HG03378 (cell line): Measurements from ENCODE around the gene LSAMP.
"Not testable (repeated sequence)": the region's sequence is repeated elsewhere in the genome, so short reads cannot be mapped to it uniquely, and the experiment has no call there.

Experiments used
- ATAC-seq: cut with Tn5 transposase; IDR thresholded peaks from one replicate; pipeline ENCODE4 v1.9.1; 2021; ENCODE audit warnings: mild to moderate bottlenecking, moderate library complexity; ENCODE audit not compliant: unreplicated experiment

The LSAMP gene

DNA sequence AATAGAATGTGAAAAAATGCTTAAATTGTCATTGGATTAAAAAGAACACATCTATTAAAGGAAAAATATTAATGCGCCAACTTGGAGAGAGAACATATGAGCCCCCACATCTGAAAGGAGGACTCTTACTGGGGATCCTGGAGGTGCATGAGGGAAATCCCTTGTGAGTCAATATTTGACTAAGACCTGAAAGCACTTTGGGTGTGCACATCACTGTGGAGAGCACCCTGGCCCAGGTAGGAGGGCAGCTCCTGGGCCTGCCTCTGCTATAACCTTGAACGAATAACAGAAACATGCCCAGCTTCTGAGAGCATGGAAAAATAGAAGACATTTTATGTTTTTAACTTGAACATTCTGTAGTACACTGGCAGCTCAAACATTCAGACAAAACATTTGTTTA, 622.2 kb downstream of the LSAMP start:
- no peak for ATAC-seq

DNA sequence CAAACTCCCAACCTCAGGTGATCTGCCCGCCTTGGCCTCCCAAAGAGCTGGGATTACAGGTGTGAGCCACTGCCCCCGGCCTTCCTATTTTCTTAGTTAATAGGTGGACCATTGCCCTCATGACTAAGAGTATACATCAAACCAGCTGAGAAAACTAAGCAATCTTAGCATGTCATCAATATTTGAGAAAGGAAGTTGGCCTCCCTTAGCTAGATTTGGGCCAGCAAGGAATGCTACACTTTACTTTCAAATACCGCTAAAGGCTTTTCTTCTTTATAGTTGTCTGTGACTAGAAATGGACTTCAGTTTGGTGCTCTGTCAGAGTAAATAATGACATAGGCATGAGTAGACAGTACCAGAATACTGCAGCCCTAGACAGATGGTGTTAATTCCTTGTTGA, 622.7 kb downstream of the LSAMP start:
- no peak for ATAC-seq

DNA sequence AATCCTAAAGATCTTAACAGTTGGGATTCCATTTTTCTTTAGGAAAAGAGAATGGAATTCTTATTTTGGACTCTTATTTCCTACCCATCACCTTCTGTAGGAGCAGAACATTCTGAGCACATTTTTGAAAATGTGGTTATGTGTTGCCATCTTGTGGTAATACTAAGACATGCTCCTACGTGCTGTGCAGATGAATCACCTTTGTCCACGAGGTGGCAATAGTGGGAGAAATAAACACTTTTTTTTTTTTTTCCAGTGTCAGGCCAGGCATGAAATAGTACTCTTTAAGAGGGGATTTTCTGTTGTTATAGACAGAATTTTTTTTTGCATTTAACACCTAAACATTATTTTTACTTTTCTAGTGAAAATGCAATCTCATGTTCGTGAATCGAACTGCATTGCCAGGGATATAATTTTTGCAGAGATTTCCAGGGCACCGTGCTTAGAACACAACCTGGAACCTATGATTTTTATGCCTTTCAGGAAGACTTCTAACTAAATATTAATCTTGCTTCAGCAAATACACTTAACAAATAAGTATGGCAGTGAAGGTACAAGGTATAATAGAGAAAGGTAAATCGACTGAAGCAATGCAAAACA, 625.4 kb downstream of the LSAMP start:
- ATAC-seq: peak; percentile 97

DNA sequence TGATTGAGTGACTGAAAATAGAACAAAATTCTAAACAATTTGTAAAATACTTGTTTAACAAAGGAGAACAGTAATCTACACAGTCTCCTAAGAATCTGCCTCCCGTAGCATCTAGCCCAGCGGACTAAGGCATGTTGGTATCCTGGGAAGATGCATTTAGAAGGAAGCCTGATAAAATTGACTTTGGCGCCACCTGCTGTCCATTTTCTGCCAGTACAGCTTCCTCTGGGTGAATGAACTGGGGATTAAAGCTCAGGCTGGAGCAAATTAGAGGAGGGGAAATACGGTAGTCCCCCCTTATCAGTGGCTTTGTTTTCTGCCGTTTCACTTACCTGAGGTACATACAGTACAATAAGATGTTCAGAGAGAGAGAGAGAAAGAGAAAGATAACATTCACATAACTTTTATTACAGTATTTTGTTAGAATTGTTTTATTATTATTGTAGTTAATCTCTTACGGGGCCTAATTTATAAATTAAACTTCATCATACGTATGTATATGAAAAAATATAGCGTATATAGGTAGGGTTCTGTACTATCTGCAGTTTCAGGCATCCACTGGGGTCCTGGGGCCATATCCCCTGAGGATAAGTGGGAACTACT, 630.4 kb downstream of the LSAMP start:
- ATAC-seq: peak; percentile 58

DNA sequence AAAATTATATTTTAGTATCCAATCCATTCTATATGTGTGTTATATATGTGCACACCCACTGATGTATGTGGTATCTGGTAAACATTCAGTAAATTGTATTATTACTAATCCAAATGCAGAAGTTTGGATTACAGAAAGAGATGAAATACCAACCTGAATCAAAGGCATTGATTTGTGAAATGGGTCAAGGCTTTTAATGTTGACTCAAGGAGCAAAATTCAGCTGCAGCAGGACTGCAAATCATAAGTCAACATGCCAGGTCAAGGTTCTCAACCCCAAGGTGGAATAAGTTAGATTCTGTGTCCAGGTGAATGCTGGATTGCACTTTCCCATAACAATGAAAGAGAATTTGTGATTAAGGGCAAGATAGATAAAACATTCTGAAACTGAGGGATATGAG, 631.3 kb downstream of the LSAMP start:
- no peak for ATAC-seq

DNA sequence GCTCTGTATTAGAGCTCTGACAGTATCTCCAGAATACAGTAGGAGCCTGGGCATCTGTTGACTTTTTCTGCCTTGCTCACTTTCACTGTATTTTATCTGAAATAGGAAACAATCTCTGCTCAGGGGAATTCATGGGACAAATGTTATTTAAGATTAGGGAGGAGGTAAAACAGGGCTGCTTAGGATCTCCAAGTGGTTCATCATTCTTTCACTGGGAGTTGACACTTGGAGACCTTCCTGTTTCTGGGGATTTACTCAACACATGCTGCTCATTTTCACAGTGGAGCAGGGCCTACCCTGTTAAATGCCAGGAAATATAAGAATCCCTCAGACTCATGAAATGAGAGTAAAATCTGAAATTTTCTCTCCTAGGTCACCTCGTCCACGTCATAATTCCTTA, 636.5 kb downstream of the LSAMP start:
- ATAC-seq: no peak

DNA sequence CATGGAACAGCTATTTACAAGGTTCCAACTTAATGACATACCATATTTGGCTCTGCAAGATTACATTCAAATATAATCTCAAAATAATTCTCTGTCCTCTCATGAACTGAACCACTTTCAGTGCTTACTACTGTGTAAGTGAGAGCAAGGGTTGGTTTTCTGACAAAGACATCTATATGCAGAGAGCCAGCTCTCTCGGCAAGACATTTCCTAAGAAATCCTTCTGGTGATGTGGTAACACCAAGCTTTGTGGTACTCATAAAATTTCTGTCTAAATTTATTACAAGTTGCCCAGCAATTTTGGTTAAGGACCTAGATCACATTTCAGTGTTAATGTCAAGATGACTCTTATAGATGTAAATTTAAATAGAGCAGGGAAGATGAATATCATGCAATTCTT, 637.0 kb downstream of the LSAMP start:
- ATAC-seq: no peak

DNA sequence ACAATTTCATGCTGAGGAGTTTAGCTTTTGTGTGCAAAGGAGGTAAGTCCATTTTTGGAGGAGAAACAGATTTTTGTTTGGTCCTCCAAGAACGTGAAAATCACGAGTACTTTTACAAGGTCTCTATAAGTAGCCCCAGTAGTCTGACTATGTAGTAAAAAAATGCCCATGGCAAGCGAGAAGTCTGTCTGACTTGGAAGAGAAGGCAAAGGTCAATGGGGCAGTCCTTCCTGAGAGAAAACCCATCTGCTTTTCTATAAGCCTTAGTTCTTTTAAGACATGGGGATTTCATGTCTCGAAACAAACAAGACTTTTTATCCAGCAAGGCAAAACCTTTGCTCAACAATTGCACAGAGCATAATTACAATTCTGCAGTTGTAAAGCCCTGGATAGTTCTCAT, 638.8 kb downstream of the LSAMP start:
- ATAC-seq: no peak

DNA sequence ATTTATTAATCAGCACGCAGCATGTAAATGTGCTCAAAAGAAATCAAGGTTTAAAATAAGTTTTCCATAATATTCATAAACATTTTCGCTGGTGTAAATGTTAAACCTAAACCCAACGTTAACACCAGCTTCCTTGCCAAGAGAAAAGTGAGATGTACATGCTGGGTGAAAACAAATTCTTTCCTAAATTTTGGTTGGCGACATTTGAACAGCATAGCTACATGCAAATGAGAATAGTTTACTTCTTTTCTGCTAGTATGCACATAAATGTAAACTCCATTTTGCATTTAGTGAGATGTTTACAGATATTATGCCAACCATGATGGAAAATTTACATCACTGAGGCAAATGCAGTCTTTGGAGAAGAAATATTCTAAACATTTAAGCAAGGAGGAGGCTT, 639.8 kb downstream of the LSAMP start:
- no peak for ATAC-seq

DNA sequence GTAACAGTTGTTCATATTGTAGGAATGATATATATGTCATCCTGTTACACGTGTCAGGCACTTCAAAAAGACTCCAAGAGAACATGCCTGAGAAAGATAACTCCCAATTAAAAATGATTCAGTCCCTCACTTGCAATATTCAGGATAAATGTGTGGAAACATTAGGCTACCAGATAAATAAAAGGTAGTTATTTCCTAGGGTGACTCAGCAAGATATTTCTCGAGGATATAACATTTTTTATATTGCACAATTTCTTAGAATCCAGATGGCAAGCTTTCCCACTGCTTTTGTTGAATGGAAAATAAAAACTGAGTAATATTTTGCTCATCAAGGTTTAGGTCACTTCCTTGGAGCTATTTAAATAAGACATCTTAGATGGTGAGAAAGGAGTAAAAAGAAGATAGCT, 640.6 kb downstream of the LSAMP start:
- no peak for ATAC-seq

DNA sequence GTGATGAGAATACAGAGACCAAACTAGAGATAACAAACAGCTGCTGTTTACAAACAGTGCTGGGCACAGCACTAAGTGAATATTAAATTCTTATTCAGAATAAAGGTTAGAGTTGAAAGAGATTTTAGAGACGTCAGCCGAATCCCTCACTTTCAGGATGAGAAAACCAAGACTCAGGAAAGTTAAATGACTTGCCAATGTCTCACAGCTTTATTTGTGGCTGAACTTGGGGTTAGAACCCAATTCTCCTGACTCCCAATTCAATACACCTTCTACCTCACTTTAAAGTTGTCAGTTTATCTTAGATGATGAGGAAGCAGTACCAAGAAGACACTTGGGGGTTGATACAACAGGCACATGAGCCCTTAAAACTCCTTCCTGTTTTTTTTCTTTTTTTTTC, 641.1 kb downstream of the LSAMP start:
- no peak for ATAC-seq

DNA sequence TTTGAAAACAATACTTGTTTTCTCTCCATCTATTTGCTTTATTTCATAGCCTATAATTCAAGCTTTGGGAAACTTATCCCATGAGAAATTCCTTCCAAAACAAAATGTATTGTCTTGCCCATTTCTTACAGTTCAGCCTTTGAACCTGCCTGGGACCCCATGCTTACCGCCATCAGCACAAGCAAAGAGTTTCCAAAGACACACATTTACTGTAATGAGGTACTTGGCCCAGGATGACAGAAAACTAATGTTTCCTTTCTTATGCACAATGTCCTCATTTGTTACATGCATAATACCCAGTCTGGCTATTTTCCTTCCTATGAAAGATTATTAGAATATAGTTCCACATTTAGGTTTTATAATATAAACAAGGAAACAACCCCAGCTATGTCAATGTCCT, 641.6 kb downstream of the LSAMP start:
- ATAC-seq: no peak

DNA sequence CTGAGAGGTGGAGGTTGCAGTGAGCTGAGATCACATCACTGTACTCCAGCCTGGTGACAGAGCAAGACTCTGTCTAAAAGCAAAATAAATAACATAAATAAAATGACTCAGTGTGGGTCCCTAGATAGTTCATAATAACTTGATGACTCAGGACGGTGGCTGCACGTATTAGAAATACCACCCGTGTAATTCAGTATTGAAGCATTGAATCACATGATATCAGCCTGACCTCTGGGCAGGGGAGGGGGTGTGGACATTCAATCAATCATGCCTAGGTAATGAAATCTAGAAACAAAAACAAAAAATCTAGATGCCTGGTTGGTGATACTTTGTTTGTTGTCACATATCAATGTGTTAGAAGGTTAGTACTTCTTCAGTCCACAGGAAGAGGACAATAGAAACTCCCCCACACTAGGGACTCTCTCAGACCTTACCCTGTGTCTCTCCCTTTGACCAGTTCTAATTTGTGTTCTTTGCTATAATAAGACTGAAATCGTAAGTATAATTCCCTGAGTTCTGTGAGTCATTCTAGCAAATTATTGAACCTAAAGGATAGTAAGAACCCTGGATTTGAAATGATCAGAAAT, 644.7 kb downstream of the LSAMP start:
- no peak for ATAC-seq

DNA sequence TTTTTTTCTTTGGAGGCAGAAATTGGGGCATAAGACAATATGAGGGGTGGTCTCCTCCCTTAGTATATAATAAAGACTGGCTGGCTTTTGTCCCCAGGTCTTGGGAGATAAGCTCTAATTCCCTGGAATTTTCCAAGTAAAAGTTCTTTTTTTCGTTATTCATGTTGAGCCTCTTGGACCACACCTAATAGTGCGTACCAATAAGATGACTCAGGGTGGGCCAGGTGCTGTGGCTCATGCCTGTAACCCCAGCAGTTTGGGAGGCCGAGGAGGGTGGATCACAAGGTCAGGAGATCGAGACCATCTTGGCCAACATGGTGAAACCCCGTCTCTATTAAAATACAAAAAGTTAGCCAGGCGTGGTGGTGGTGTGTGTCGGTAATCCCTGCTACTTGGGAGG, 645.2 kb downstream of the LSAMP start:
- ATAC-seq: not testable (repeated sequence)

DNA sequence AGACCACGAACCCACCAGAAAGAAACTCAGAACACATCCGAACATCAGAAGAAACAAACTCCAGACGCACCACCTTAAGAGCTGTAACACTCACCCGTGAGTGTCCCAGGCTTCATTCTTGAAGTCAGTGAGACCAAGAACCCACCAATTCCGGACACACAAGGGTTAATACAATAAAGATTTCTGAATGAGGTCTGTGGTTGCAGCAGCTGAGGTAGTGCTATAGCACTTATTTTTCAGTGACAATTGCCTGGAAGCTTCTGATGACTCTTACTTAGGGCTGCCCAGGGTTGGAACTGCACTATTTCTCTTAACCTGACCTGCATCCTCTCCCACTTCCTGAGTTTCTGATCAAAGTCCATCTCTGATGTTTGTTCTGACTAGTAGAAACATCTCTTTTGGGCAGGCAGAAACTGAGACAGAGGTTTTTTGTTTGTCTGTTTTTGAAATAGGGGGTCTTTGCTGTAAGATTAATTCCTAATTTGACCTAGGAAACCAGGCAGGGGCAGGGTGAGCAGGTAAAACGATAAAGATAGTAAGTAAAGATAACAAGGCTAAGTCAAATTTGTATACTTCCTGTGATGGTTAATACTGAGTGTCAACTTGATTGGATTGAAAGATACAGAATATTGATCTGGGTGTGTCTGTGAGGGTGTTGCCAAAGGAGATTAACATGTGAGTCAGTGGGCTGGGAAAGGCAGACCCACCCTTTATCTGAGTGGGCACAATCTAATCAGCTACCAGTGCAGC, 652.9 kb downstream of the LSAMP start:
- no peak for ATAC-seq

DNA sequence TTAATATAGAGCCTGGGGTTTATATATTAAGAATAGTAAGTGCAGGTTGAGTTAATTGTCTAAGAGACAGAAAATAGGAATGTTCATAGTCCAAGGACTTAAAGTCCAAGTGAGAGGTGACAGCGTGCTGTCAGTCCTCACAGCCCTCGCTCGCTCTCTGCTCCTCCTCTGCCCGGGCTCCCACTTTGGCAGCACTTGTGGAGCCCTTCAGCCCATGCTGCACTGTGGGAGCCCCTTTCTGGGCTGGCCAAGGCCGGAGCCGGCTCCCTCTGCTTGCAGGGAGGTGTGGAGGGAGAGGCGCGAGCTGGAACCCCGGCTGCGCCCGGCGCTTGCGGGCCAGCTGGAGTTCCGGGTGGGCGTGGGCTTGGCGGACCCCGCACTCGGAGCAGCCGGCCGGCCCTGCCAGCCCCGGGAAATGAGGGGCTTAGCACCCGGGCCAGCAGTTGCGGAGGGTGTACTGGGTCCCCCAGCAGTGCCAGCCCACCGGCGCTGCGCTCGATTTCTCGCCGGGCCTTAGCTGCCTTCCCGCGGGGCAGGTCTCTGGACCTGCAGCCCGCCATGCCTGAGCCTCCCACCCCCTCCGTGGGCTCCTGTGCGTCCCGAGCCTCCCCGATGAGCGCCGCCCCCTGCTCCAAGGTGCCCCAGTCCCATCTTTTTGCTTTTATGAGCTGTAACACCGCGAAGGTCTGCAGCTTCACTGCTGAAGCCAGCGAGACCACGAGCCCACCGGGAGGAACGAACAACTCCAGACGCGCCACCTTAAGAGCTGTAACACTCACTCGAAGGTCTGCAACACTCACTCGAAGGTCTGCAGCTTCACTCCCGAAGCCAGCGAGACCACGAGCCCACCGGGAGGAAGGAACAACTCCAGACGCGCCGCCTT, 653.8 kb downstream of the LSAMP start:
- ATAC-seq: not testable (repeated sequence)

DNA sequence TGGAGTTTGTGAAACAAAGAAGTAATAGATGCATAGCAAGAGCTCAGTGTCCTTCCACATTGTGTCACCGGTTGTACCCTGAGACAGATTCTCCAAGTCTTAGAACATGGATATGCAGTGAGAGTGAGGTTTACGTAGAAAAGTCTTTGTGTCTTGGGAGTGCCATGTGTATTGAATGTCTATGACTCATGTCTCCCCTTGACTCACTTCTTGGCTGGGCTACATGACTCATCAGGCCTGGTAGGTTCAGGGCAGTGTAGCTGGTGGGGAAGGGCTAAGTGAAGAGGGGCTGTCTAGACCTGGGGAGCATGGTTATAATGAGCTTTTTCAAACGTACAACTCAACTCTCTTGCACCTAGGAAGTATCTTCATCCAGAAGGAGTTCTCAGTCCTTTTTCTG, 654.5 kb downstream of the LSAMP start:
- ATAC-seq: peak; percentile 67

DNA sequence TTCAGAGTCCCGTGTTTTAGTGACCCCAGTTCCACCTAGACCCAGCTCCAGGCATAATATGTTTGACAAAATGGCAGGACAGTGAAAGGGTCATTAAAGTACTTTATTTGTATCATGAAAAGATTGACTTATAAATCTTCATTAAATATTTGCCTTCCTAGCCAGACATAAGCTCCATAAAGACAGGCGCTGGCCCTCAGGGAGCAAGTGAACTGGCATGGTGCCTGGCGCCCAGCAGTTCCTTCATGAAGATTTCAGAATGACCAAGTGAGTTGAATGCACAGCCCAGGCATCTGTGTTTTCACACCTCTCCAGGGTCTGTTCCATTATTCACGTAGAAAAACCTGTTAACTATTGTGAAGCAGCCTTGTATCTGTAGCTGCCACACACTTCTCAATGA, 655.8 kb downstream of the LSAMP start:
- ATAC-seq: no peak

DNA sequence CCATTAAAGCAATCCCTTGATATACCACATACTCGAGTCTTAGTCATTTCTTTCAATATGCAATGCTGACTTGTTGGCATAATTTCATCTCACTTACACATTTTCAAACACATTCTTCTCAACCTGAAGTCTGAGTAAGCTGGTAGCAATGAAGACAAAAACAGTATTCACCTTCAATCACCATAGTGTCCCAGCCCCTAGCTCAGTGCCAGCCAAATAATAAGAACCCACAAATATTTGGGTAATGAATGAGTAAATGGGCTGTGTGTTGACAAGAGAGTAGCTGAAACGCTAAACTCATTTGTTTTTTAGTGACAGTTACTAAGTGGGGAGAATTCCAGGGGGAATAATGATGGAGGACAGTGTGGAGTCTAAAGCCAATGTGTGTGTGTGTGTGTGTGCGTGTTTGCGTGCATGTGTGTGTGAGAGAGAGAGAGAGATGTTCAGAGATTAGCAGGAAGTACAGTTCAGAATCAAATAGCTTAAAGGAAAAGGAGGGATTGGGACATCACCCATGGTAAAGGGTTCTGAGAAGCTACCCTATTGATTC, 656.3 kb downstream of the LSAMP start:
- ATAC-seq: no peak

DNA sequence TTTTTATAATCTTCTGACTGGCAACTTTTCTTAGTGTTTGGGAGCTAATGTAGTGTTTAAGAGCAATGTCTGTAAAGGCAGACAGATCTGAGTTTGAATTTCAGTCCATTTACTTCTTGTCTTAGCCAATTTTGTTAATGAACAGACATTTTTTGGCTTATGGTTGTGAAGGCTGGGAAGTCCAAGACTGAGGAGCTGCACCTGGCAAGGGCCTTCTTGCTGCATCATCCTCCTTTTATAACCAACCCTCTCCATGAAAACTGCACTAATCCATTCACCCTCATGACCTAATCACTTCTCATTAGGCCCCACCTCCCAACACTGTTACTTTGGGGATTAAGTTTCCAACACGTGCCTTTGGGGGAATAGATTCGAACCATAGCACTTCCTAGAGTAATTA, 657.5 kb downstream of the LSAMP start:
- ATAC-seq: no peak

DNA sequence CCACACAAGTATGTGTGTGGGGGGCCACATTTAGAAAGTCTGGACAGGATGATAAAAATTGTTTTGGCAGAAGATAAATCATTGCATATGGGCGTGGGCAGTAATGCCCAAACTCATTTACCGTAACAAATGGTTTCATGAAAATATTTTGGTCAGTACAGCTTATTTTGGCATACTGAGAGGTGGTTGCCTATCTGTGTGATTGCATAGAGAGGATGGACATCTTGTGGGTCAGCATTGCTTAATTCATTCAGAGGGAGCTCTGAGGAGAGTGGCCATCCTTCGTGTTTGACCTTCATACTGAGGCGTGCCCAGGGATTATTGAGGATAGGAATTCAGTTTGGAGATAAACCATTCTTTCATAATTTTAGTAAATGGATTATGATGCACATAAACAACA, 659.5 kb downstream of the LSAMP start:
- no peak for ATAC-seq
